Stimulated activated CD4-positive, alpha-beta T cell treated with anti-CD3 and anti-CD28 coated beads, Interleukin-4, amount 100 ng/mL, for 48 hours (primary cell): ENCODE data around the gene SLX4IP.

Source experiments
- DNase-seq, 2 donors: peaks; one replicate each; pipeline ENCODE4 v3.0.0-alpha.2; 2020; ENCODE audit warnings: low read depth in 2 of 2

SLX4IP gene

DNA sequence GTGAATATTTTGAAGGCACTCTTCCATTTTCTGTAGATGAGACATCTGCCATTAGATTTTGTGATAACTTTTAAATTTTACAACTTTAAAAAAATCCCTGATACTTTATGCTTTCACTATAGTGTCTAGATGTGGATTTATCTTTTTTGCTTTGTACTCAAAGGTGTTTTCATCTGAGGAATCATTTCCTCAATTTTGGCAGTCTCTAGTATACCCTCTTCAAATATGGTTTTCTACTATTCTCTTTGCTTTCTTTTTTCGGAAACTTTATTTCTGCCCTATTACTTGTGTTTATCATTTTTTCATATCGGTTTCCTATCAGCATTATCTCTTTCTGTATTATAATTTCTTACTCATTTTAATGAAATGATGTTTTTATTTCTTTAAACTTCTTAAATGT is 62.2 kb downstream of the SLX4IP start:
- DNase-seq, result no peak

DNA sequence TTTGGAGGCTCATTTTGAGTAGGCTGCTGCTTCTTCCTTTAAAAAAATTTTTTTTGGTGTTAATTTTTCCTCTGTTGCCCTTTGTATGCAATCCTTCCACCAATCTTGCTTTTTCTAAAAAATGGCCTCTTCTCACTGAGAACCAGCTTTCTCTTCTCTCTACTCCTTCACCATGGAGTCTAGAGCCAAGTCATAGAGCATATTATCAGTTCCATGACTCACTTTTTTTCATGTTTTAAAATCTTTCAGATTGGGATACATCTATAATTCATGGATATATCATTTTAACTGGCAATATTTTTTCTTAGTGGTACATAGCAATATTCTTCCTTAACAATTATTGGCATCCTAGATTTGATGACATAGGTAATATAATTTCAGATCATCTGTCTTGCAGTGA is 62.7 kb downstream of the SLX4IP start:
- no peak for DNase-seq

GRCh38 chr20:10498200-10498599 is 63.1 kb downstream of the SLX4IP start:
- DNase-seq, result no peak

GRCh38 chr20:10501402-10501801 is 66.3 kb downstream of the SLX4IP start:
- no peak for DNase-seq

GRCh38 chr20:10502098-10502526 is 67.0 kb downstream of the SLX4IP start:
- peak in 1 of 2 donors; percentile 6 for DNase-seq

DNA sequence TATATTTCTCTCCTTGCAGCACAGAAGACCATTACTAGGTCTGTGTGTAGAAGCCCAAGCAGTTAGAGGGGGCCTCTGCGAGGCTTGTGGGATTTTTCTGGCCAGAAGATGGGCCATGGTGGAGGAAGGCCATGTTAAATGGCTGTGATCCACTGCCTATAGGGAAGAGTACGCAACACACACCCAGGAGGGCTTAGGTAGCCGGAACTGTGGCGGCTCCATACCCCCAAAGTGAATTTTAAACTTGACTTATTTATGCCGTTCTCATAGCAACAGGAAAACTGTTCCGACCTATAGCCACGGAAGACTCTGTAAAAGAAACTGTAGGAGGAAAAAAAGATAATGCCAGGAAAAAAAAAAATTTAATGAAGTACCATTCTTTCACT is 69.5 kb downstream of the SLX4IP start:
- DNase-seq, result no peak

DNA sequence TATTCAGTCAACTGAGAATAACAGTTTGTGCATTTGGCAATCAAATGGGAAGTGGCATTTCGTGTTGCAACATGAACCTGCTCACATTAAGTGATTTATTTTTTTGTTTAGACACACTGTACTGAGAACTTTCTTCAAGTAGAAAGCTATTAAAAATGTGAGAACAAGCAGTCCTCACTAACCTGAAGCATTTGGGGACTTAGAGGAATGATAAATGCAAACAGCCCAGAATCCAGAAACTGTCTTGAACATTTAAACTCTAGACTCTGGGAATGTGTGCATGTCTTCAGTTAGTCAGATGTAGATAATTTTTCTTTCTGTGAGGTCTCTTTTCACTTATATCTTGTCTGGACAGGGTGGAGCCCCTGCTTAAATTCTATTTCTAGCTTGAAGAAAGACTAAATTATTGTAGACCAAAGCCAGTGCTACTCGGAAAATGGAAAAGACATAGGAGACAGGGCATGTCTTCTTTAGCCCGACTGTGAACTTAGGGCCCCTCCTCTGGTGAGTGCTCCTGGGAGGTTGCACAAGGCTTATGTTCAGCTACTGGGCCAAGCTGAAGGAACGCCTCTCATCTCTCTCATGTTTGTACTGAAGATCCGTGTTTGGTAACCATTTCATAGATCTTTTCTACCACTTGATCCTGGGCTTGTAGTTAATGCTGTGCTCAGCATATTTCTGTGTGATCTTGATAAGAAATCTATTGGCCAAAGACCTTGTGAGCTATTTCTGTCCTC is 70.1 kb downstream of the SLX4IP start:
- no peak for DNase-seq

DNA sequence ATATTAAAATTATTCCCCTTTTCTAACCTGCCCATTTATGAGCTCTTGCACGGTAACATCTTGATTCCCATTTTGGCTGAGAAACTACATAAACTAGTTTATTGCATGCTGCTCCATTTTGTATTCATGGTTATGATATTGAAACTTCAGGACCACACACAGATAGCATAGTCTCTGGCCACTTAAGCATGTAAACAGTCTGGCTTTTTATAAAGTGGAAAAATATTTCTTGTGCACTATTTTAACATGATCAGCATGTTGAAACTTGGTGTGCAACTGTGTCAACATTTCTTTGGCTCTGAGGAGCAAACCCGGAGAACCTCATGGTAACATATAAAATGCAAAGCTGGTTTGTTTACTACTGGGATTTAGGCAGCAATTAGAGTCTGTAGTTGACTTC is 70.7 kb downstream of the SLX4IP start:
- no peak for DNase-seq

GRCh38 chr20:10507052-10507451 is 71.9 kb downstream of the SLX4IP start:
- DNase-seq, result no peak

DNA sequence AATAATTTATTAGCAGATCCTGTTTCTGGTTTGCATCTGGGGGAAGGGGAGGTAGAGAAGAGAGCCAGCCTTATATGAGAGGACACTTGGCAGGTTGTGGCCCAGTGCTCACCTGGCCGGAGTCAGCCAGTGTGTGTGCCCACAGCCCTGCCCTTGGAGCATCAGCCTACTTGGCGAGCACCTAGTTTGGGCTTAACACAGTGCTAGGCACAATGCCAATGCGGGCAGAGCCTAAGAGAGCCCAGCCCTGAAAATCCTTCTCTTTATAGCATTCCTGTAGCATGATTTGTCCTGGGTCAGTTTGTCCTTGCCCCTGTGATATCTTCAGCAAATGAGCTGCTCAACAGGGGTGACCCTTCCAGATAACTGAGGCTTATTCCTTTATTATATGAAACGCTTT is 73.0 kb downstream of the SLX4IP start:
- DNase-seq, result no peak

- no peak for DNase-seq
Observed at GRCh38 chr20:10508468-10509251, 73.6 kb downstream of the SLX4IP start.

DNA sequence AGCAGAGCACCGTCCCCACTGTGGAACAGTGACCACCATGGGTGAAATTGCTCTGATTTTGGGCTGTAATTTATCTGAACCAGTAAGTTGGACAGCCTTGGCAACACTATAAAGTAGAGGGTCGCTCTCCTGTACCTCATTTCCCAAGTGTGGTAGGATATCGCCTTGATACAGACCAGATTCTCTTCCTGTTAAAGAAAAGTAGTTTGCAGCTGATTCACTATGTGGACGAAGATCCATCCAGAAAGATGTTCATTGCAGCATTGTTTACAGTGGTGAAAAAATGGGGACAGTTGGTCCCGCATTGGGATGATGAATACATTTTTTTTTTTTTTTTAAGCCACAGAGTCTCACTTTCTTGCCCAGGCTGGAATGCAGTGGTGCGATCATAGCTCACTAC is 74.3 kb downstream of the SLX4IP start:
- DNase-seq, result no peak

DNA sequence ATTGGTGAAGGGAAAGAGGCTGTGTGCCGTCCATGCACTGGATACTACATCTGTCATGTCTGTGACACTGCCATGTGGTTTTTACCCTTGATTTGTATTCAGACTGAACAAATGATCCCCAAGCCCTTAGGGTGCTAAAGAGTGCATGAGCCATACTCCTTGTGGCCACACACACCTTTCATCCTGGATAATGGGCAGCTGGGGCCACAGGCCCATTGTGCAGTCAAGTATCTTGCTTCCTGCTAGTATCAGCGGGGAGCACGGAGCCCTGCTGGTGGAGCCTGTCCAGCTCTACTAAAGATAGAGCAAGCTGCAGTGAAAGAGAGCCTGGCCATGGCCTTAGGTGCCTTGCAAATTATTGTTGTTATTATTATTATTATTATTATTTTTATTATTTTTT is 75.1 kb downstream of the SLX4IP start:
- no peak for DNase-seq

GRCh38 chr20:10511170-10511508 is 76.0 kb downstream of the SLX4IP start:
- DNase-seq, result no peak

DNA sequence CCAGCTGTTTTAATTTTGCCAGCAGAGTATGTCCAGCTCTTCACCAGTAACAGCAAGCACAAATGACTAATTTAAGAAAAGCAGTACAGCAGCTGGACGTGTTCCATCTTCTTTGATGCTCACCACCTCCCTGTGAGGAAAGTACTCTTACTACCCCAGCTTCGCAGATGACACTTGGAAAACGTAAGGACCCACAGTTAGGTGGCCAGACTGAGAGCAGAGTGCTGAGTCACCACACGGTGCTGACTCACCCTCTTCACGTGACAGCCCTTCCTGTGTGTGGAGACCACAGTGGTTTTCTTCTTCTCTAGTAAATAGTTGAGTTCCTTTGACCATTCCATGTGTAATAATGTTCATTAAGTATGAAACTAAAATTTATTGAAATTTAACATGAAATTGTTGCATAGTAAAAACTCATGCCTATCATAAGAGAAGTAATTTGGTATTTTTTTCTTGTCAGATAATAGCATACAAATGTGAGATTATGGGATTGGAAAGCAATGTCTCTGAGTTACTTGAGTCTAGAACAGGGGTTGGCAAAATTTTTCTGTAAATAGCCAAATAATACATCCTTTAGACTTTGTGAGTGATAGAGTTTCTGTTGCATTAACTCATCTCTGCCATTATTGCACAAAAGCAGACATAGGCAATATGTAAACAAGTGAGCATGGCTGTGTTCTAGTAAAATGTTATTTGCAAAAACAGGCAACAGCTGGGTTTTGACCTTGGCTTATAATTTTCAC is 76.6 kb downstream of the SLX4IP start:
- DNase-seq, result peak; percentile 41 to 54

- DNase-seq, result no peak
Observed at GRCh38 chr20:10513061-10513460, 78.0 kb downstream of the SLX4IP start.

DNA sequence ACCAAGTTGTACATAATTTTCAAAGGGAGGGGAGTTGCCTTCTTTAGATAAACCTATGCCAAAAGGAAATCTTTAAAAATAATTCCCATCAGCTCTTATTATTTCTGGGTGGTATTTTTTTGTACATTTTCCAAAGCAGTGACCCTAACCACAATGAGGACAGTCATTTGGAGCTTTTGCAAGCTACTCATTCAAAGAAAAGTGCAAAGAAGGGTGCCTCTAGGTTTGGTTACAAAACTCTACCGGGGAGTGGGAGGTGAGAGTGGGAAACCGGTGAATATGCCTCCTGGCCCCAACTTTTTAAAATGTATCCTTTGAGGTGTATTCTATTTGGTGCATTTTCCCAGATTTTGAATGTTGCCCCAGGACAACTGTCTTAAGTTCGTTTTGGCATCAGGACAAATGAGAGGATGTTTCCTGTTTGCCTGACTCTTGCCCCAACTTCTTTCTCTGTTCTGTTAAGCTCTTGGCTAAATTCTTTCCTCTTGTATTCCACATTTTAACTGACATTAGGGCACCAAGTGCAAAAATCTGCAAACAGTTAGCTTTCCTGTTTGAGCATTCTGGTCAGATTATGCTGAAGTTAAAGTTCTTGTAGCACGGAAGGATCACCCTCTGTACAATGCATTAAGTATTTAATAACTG is 78.9 kb downstream of the SLX4IP start:
- no peak for DNase-seq

DNA sequence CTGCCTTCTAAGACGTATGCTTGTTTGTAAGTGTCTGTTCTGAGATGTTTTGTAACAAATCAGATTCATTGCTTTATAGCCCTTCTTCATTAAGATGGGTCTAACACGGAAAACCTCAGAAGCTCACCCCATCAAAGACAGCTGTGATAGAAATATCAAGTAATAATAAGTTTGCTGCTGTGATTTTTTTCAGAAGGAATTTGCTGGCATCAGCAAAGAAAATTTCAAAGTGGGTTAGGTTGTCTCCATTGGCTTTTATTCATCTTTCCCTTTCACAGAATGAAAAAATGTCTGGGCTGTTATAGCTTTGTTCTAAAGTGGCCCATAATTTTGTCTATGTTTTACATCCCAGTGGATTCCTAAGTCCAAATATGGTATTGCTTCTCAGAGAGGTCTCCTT is 81.4 kb downstream of the SLX4IP start:
- DNase-seq, result no peak

DNA sequence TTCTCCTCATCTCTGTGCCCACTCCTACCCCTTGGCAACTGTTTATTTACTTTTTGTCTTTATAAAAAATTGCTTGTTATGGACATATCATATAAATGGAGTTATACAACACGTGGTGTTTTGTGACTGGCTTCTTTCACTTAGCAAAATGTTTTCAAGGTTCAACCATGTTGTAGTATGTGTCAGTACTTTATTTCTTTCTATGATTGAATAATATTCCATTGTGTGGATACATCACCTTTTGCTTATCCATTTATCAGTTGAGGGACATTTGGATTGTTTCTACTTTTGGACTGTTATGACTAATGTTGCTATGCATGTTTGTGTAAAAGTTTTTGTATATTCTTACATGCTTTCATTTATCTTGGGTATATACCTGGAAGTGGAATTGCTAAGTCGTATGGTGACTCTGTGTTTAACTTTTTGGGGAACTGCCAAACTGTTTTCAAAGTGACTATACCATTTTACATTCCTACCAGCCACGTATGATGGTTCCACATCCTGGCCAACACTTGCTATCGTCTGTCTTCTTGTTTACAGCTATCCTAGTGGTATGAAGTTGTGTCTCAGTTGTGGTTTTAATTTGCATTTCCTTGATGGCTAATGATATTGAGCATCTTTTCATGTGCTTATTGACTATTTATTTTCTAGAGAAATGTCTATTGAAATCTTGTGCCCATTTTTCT is 84.4 kb downstream of the SLX4IP start:
- no peak for DNase-seq

GRCh38 chr20:10520528-10520927 is 85.4 kb downstream of the SLX4IP start:
- DNase-seq, result no peak

- DNase-seq, result no peak
Observed at GRCh38 chr20:10521068-10521831, 86.1 kb downstream of the SLX4IP start.
